HepG2 (cell line): ENCODE data around the gene NPAS2. TPM values are rescaled to one million over a fixed set of nuclear protein-coding genes. Genes with fewer than 3 reads are reported as not detected.

Experiments
- ATAC-seq: fragments of 200-7000 bp; cut with Tn5 transposase; 3 replicates; pipeline ENCODE4 v1.9.1; 2020; ENCODE audit warnings: mild to moderate bottlenecking, moderate library complexity
- BruUV-seq: library from RNA; stranded (reverse); fragments of 400-500 nt; replicated peaks from 2 replicates; lab custom pipeline; 2021; lab: Mats Ljungman, UMichigan
- CTCF ChIA-PET: fragments of 300-600 bp; formaldehyde crosslinking; extraction: SDS; loops from one replicate; lab custom pipeline; 2021; ENCODE audit warnings: low total read pairs, inconsistent platforms, low intra/inter-chr PET ratio; lab: Yijun Ruan, JAX
- POLR2A ChIA-PET: fragments of 350-600 bp; sonication (Branson Sonifier 250); formaldehyde crosslinking; loops from one replicate; lab custom pipeline; 2020; ENCODE audit warnings: antibody characterized with exemption, inconsistent platforms; lab: Yijun Ruan, JAX
- DNase-seq: peaks from one replicate; pipeline ENCODE4 v3.0.0-alpha.2; 2015; ENCODE audit warnings: low spot score
- FAIRE-seq: peaks from 3 replicates; lab custom pipeline; 2011; peaks lifted over from hg19 to GRCh38; lab: Jason Lieb, UNC
- H2AFZ ChIP-seq: one replicate; pipeline ENCODE4 v1.6.1; 2011; ENCODE audit warnings: low read length, inconsistent platforms
- H3K27ac ChIP-seq: fragments of 300-600 bp; 3 replicates; pipeline ENCODE4 v1.8.0; 2011; ENCODE audit warnings: mixed run types, mild to moderate bottlenecking, mixed read lengths, low read length, inconsistent platforms; ENCODE audit not compliant: insufficient read depth; ENCODE audit errors: extremely low read length
- H3K27me3 ChIP-seq, 2 experiments: fragments of 200-600 bp in 1 of 2; 2 replicates in 1 of 2; 3 replicates in 1 of 2; pipeline versions ENCODE4 v1.6.0 to v1.8.0; 2011; ENCODE audit warnings: low read length in 2 of 2, mild to moderate bottlenecking in 2 of 2, moderate library complexity in 2 of 2, inconsistent platforms in 1 of 2; ENCODE audit not compliant: insufficient read depth in 2 of 2, control insufficient read depth in 1 of 2
- H3K36me3 ChIP-seq, 2 experiments: fragments of 200-600 bp in 1 of 2; replicated peaks in 1 of 2; 2 replicates in 1 of 2; 3 replicates in 1 of 2; pipeline versions ENCODE4 v1.5.1 to v1.8.0; 2011; ENCODE audit warnings: low read length in 2 of 2, inconsistent platforms in 1 of 2; ENCODE audit not compliant: insufficient read depth in 2 of 2, control insufficient read depth in 1 of 2
- H3K4me1 ChIP-seq: 2 replicates; pipeline ENCODE4 v1.5.1; 2012; ENCODE audit warnings: low read length, inconsistent platforms; ENCODE audit not compliant: insufficient read depth
- H3K4me2 ChIP-seq: 2 replicates; pipeline ENCODE4 v1.6.0; 2011; ENCODE audit warnings: low read depth, low read length, inconsistent platforms
- H3K4me3 ChIP-seq, 3 experiments: fragments of 200-600 bp in 1 of 3; sonication (generic), shearing (Covaris generic) in 1 of 3; replicated peaks in 1 of 3; 2 replicates each; pipeline ENCODE4 v1.5.1; 2011 to 2016; ENCODE audit warnings: low read length in 3 of 3, inconsistent platforms in 2 of 3, low read depth in 2 of 3, mild to moderate bottlenecking in 2 of 3, control low read depth in 1 of 3, mixed read lengths in 1 of 3; ENCODE audit not compliant: insufficient read depth in 1 of 3
- H3K79me2 ChIP-seq: one replicate; pipeline ENCODE4 v1.6.1; 2011; ENCODE audit warnings: low read length, inconsistent platforms; ENCODE audit not compliant: insufficient read depth
- H3K9ac ChIP-seq: 2 replicates; pipeline ENCODE4 v1.6.0; 2011; ENCODE audit warnings: mild to moderate bottlenecking, low read depth, low read length, inconsistent platforms; ENCODE audit not compliant: insufficient read depth
- H3K9me3 ChIP-seq: 2 replicates; pipeline ENCODE4 v1.5.1; 2012; ENCODE audit warnings: mild to moderate bottlenecking, low read length
- H4K20me1 ChIP-seq: 2 replicates; pipeline ENCODE4 v1.6.0; 2011; ENCODE audit warnings: inconsistent platforms, mild to moderate bottlenecking, low read length, moderate library complexity; ENCODE audit not compliant: insufficient read depth
- FOXP4 ChIP-seq: sonication (generic); formaldehyde crosslinking; IDR thresholded peaks from 2 replicates; pipeline ENCODE4 v1.4.0; 2020; ENCODE audit warnings: missing genetic modification reagents
- HNRNPL ChIP-seq: fragments of 200-400 bp; formaldehyde crosslinking; IDR thresholded peaks from 2 replicates; pipeline ENCODE4 v1.6.1; 2017; ENCODE audit warnings: mild to moderate bottlenecking, low read depth, low read length
- NCOR1 ChIP-seq: fragments of 200-600 bp; sonication (generic); IDR thresholded peaks from 2 replicates; pipeline ENCODE4 v1.7.0; 2017; ENCODE audit warnings: antibody characterized with exemption, low read length, borderline replicate concordance
- NPAS2 ChIP-seq: sonication (generic); formaldehyde crosslinking; IDR thresholded peaks from 2 replicates; pipeline ENCODE4 v1.8.0; 2022; ENCODE audit warnings: mild to moderate bottlenecking, missing genetic modification reagents, borderline replicate concordance
- PHF20 ChIP-seq: sonication (generic); formaldehyde crosslinking; IDR thresholded peaks from 2 replicates; pipeline ENCODE4 v1.5.0; 2020; ENCODE audit warnings: mild to moderate bottlenecking, missing genetic modification reagents
- PHF21A ChIP-seq: sonication (generic); formaldehyde crosslinking; IDR thresholded peaks from 2 replicates; pipeline ENCODE4 v1.5.0; 2020; ENCODE audit warnings: mild to moderate bottlenecking, missing genetic modification reagents
- PHF8 ChIP-seq: sonication (generic); formaldehyde crosslinking; IDR thresholded peaks from 2 replicates; pipeline ENCODE4 v1.5.0; 2020; ENCODE audit warnings: missing genetic modification reagents
- POGZ ChIP-seq: sonication (generic); formaldehyde crosslinking; IDR thresholded peaks from 2 replicates; pipeline ENCODE4 v1.4.0; 2020; ENCODE audit warnings: mild to moderate bottlenecking, missing genetic modification reagents
- RFX5 ChIP-seq: IDR thresholded peaks from 2 replicates; pipeline ENCODE4 v1.6.1; 2011; ENCODE audit warnings: low read depth, low read length, improper control_type of control experiment
- SALL1 ChIP-seq: sonication (generic); formaldehyde crosslinking; IDR thresholded peaks from 2 replicates; pipeline ENCODE4 v1.8.0; 2022; ENCODE audit warnings: mild to moderate bottlenecking, missing genetic modification reagents
- ZGPAT ChIP-seq: IDR thresholded peaks from 2 replicates; pipeline ENCODE4 v1.6.1; 2016; ENCODE audit warnings: mild to moderate bottlenecking
- ZNF138 ChIP-seq: sonication (generic); formaldehyde crosslinking; IDR thresholded peaks from 2 replicates; pipeline ENCODE4 v1.5.0; 2020; ENCODE audit warnings: mild to moderate bottlenecking, low read depth, missing genetic modification reagents
- ZNF788 ChIP-seq: sonication (generic); formaldehyde crosslinking; IDR thresholded peaks from 2 replicates; pipeline ENCODE4 v1.5.0; 2020; ENCODE audit warnings: mild to moderate bottlenecking, missing genetic modification reagents, borderline replicate concordance
- WGBS: methylation state at CpG from one replicate; pipeline ENCODE4 v1.1.6; 2017; ENCODE audit warnings: low lambda C conversion rate; 5-methylcytosine and 5-hydroxymethylcytosine counted together
- in situ Hi-C: cut with HindIII; loops from 2 replicates; pipeline ENCODE4 v1.10.0; 2017; ENCODE audit warnings: low pct_unique_long_range_greater_than_20kb; ENCODE audit not compliant: extremely low pct_ligation_motif_present
- intact Hi-C: fragments of 100-400 bp; cut with micrococcal nuclease; formaldehyde crosslinking; loops from one replicate; pipeline ENCODE4 v1.10.0; 2022; ENCODE audit not compliant: unreplicated experiment
- polyA plus RNA-seq, 8 experiments: library from polyadenylated mRNA; depleted of rRNA in 3 of 8; stranded (reverse) in 7 of 8; unstranded in 1 of 8; fragments of >200 nt; fragmentation: Illumina TruSeq in 4 of 8; extraction: Trizol in 4 of 8; gene quantifications; 2 replicates each; pipeline versions ENCODE4 v1.2.1 to v1.2.3, GENCODE V29; 2011 to 2016; ENCODE audit warnings: low read depth in 4 of 8, missing spikeins in 1 of 8, mixed read lengths in 1 of 8; ENCODE audit not compliant: insufficient read depth in 1 of 8
- total RNA-seq, 5 experiments: library from RNA; depleted of rRNA; stranded (reverse); fragments of >200 nt; fragmentation: Illumina TruSeq; extraction: Trizol; gene quantifications; 2 replicates each; pipeline ENCODE4 v1.2.3, GENCODE V29; 2016; ENCODE audit warnings: low read depth in 1 of 5
- TF ChIP-seq, protein P1 (sequence below): IDR thresholded peaks from 2 replicates; pipeline ENCODE4 v1.6.1; 2016; ENCODE audit warnings: low read depth
- TF ChIP-seq, protein P2 (sequence below): sonication (generic); formaldehyde crosslinking; IDR thresholded peaks from 2 replicates; pipeline ENCODE4 v1.4.0; 2020; ENCODE audit warnings: missing genetic modification reagents

NPAS2 gene
- total and polyA plus RNA-seq, 2 of the 13 experiments (the other 11 are each of a cell fraction or from before 2014, with no cell fraction given), result 14.8 to 37.5 TPM

GRCh38 chr2:100893392-100894104, 73.6 kb downstream of the NPAS2 start (continued):
- no peak for TF ChIP-seq NCOR1
- TF ChIP-seq ZNF138 (CRISPR knock-in tag), result no peak
- TF ChIP-seq, protein P1, sequence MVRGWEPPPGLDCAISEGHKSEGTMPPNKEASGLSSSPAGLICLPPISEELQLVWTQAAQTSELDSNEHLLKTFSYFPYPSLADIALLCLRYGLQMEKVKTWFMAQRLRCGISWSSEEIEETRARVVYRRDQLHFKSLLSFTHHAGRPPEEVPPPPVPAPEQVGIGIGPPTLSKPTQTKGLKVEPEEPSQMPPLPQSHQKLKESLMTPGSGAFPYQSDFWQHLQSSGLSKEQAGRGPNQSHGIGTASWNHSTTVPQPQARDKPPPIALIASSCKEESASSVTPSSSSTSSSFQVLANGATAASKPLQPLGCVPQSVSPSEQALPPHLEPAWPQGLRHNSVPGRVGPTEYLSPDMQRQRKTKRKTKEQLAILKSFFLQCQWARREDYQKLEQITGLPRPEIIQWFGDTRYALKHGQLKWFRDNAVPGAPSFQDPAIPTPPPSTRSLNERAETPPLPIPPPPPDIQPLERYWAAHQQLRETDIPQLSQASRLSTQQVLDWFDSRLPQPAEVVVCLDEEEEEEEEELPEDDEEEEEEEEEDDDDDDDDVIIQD (CRISPR knock-in tag), result peak; percentile 7; the same call in 1 of the 2 replicates
- peak; percentile 49; the same call in 1 of the 2 replicates for TF ChIP-seq ZGPAT (CRISPR knock-in tag)
- 0 out of 2 replicates have a peak, but pooled peaks have one; percentile 8 for TF ChIP-seq PHF21A (CRISPR knock-in tag)
- no peak for TF ChIP-seq PHF20 (CRISPR knock-in tag)

DNA sequence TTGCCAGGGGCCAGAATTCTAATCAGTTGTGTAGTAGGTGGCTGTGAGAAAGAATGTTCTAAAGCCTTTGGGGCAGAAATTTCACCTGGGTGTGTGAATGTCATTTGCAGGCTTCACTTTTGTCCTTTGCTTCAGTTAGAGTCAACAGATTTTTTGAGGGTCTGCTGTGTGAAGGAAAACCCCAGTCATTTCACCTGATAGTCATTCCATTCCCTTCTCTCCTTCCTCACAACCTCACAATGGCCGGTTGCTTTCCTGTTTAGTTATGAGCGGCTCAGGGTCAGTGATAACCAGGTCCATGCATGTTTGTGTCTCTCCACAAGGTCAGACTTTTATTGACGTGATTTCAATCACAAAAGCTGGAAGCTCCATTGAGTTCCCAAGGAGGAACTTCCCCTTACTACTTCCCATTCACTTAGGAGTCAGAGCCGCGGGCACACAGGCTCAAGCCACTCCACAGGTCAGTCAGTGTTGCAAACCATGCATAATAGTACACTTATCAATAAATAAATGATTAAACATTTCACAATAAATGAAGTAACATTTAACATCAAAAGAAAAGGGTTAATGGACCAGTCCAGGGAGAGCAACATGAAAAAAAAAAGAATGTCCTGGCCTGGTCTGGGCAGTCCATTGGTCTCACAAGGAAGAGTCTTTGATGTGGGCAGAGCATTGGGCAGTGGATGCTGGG, 74.3 kb downstream of the NPAS2 start:
- DNase-seq (peak; percentile 52), ATAC-seq (peak; percentile 49), FAIRE-seq (peak; percentile 36)
- H3K79me2 ChIP-seq, result peaks cover 28% of the 10 kb centered on the region
- intact Hi-C loops (loop anchor here (10.0 kb wide), 1 partner anchor 91 kb away; no protein-coding TSS in a partner anchor), in situ Hi-C loops (no loop called here)
- H4K20me1 ChIP-seq, result peaks cover 7% of the 10 kb centered on the region; the same call in 1 of the 2 replicates
- 0 out of 2 replicates have a peak overlapping the region, but pooled peaks have one; percentile 1 for H3K4me2 ChIP-seq
- H3K9ac ChIP-seq, result no peak overlapping the region
- H3K4me1 ChIP-seq, result peaks cover 67% of the 10 kb centered on the region
- BruUV-seq, result no TSS peak
- no peak overlapping the region for H2AFZ ChIP-seq
- H3K36me3 ChIP-seq, result peaks cover 2 to 20% of the 10 kb centered on the region in 2 experiments; a peak in 3 of 5 replicates
- no peaks in the 10 kb centered on the region for H3K9me3 ChIP-seq
- ChIA-PET CTCF (no interaction called here), POLR2A (interaction anchor here (1.1 kb wide), 1 partner anchor 8 kb away, joined by 4 read pairs; no protein-coding TSS in a partner anchor)
- H3K27ac ChIP-seq, result peak overlapping the region; percentile 31
- no peak overlapping the region for H3K4me3 ChIP-seq
- no peaks in the 10 kb centered on the region for H3K27me3 ChIP-seq
- 73% methylated on average over 5 of the region's 5 CpGs for WGBS
- TF ChIP-seq FOXP4 (CRISPR knock-in tag), result peak; percentile 36; the same call in 1 of the 2 replicates
- TF ChIP-seq PHF8 (CRISPR knock-in tag), result no peak
- TF ChIP-seq SALL1 (CRISPR knock-in tag), result peak; percentile 66; the same call in 1 of the 2 replicates
- TF ChIP-seq POGZ, result peak; percentile 61; the same call in 1 of the 2 replicates
- no peak for TF ChIP-seq HNRNPL
- TF ChIP-seq RFX5, result no peak
- TF ChIP-seq NPAS2 (CRISPR knock-in tag), result no peak
- TF ChIP-seq, protein P2, sequence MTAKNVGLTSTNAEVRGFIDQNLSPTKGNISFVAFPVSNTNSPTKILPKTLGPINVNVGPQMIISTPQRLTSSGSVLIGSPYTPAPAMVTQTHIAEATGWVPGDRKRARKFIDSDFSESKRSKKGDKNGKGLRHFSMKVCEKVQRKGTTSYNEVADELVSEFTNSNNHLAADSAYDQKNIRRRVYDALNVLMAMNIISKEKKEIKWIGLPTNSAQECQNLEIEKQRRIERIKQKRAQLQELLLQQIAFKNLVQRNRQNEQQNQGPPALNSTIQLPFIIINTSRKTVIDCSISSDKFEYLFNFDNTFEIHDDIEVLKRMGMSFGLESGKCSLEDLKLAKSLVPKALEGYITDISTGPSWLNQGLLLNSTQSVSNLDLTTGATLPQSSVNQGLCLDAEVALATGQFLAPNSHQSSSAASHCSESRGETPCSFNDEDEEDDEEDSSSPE (CRISPR knock-in tag), result no peak
- TF ChIP-seq ZNF788 (CRISPR knock-in tag), result peak; percentile 31; the same call in 1 of the 2 replicates
